Measurements from ENCODE around the gene SDK2. TPM values are rescaled to one million over a fixed set of nuclear protein-coding genes. Genes with fewer than 3 reads are reported as not detected.

SDK2 gene
- total and polyA plus RNA-seq, 2 experiments from 2014 or later, result 0.59 to 1.2 TPM

- Histone ChIP-seq H3K4me3 (no peak overlapping the region), H3K36me3 (replicated peaks; ENCODE audit: insufficient read depth, low read depth) (no peaks in the 10 kb centered on the region), H3K4me2 (no peak overlapping the region), H3K27ac (no peak overlapping the region), H3K9me3 (ENCODE audit: low read depth) (no peaks in the 10 kb centered on the region), H2AFZ (no peak overlapping the region), H3K9me2 (replicated peaks; ENCODE audit: insufficient read depth) (no peaks in the 10 kb centered on the region), H3K79me2 (no peaks in the 10 kb centered on the region), H4K20me1 (ENCODE audit: insufficient read depth, poor library complexity, severe bottlenecking) (no peaks in the 10 kb centered on the region), H3K4me1 (ENCODE audit: insufficient read depth) (no peaks in the 10 kb centered on the region), H3K27me3 (no peaks in the 10 kb centered on the region)
- DNase-seq (ENCODE audit: low spot score), result no peak
- WGBS (ENCODE audit: low lambda C conversion rate, missing lambda C conversion rate), result 91% methylated on average over 29 of the region's 29 CpGs
- TF ChIP-seq CTCF (IDR thresholded peaks at IDR 0.05; ENCODE audit: poor library complexity), result no peak
- no peak for TF ChIP-seq EZH2 (IDR thresholded peaks at IDR 0.05; ENCODE audit: borderline replicate concordance)
- no peak for TF ChIP-seq EZH2phosphoT487 (IDR thresholded peaks at IDR 0.05; ENCODE audit: low read depth, severe bottlenecking, unreplicated experiment)
These were observed 263.7 kb downstream of the SDK2 start for GRCh38 chr17:73380439-73381106.

GRCh38 chr17:73379826-73380225, 264.4 kb downstream of the SDK2 start:
- no peaks in the 10 kb centered on the region for H3K36me3 ChIP-seq (replicated peaks; ENCODE audit: insufficient read depth, low read depth)
- no peak for TF ChIP-seq EZH2 (IDR thresholded peaks at IDR 0.05; ENCODE audit: borderline replicate concordance)
- no peak for TF ChIP-seq CTCF (IDR thresholded peaks at IDR 0.05; ENCODE audit: poor library complexity)
- H3K79me2 ChIP-seq, result no peaks in the 10 kb centered on the region
- WGBS (ENCODE audit: low lambda C conversion rate, missing lambda C conversion rate), result 95% methylated on average over 8 of the region's 8 CpGs
- H3K27ac ChIP-seq, result no peak overlapping the region
- no peaks in the 10 kb centered on the region for H4K20me1 ChIP-seq (ENCODE audit: insufficient read depth, poor library complexity, severe bottlenecking)
- no peak for DNase-seq (ENCODE audit: low spot score)
- H3K4me1 ChIP-seq (ENCODE audit: insufficient read depth), result no peaks in the 10 kb centered on the region
- H3K27me3 ChIP-seq, result no peaks in the 10 kb centered on the region
- no peaks in the 10 kb centered on the region for H3K9me3 ChIP-seq (ENCODE audit: low read depth)
- no peaks in the 10 kb centered on the region for H3K9me2 ChIP-seq (replicated peaks; ENCODE audit: insufficient read depth)
- no peak overlapping the region for H3K4me3 ChIP-seq
- no peak overlapping the region for H3K4me2 ChIP-seq
- H2AFZ ChIP-seq, result no peak overlapping the region

GRCh38 chr17:73378974-73379470, 265.2 kb downstream of the SDK2 start:
- DNase-seq (ENCODE audit: low spot score), result no peak
- no peak overlapping the region for H3K4me3 ChIP-seq
- H2AFZ ChIP-seq, result no peak overlapping the region
- no peak overlapping the region for H3K27ac ChIP-seq
- no peaks in the 10 kb centered on the region for H3K27me3 ChIP-seq
- TF ChIP-seq CTCF (IDR thresholded peaks at IDR 0.05; ENCODE audit: poor library complexity), result no peak
- no peak for TF ChIP-seq EZH2phosphoT487 (IDR thresholded peaks at IDR 0.05; ENCODE audit: low read depth, severe bottlenecking, unreplicated experiment)
- no peak for TF ChIP-seq EZH2 (IDR thresholded peaks at IDR 0.05; ENCODE audit: borderline replicate concordance)
- no peaks in the 10 kb centered on the region for H3K9me3 ChIP-seq (ENCODE audit: low read depth)
- no peaks in the 10 kb centered on the region for H3K79me2 ChIP-seq
- H3K9me2 ChIP-seq (replicated peaks; ENCODE audit: insufficient read depth), result no peaks in the 10 kb centered on the region
- no peak overlapping the region for H3K4me2 ChIP-seq
- no peaks in the 10 kb centered on the region for H3K4me1 ChIP-seq (ENCODE audit: insufficient read depth)
- no peaks in the 10 kb centered on the region for H4K20me1 ChIP-seq (ENCODE audit: insufficient read depth, poor library complexity, severe bottlenecking)
- 90% methylated on average over 16 of the region's 20 CpGs for WGBS (ENCODE audit: low lambda C conversion rate, missing lambda C conversion rate)
- H3K36me3 ChIP-seq (replicated peaks; ENCODE audit: insufficient read depth, low read depth), result no peaks in the 10 kb centered on the region

Data from hepatocyte (in vitro differentiated cells).